ENCODE measurements around the gene CRAMP1.
"Not testable (repeated sequence)": the region's sequence is repeated elsewhere in the genome, so short reads cannot be mapped to it uniquely, and the experiment has no call there.

Gene CRAMP1, protein sequence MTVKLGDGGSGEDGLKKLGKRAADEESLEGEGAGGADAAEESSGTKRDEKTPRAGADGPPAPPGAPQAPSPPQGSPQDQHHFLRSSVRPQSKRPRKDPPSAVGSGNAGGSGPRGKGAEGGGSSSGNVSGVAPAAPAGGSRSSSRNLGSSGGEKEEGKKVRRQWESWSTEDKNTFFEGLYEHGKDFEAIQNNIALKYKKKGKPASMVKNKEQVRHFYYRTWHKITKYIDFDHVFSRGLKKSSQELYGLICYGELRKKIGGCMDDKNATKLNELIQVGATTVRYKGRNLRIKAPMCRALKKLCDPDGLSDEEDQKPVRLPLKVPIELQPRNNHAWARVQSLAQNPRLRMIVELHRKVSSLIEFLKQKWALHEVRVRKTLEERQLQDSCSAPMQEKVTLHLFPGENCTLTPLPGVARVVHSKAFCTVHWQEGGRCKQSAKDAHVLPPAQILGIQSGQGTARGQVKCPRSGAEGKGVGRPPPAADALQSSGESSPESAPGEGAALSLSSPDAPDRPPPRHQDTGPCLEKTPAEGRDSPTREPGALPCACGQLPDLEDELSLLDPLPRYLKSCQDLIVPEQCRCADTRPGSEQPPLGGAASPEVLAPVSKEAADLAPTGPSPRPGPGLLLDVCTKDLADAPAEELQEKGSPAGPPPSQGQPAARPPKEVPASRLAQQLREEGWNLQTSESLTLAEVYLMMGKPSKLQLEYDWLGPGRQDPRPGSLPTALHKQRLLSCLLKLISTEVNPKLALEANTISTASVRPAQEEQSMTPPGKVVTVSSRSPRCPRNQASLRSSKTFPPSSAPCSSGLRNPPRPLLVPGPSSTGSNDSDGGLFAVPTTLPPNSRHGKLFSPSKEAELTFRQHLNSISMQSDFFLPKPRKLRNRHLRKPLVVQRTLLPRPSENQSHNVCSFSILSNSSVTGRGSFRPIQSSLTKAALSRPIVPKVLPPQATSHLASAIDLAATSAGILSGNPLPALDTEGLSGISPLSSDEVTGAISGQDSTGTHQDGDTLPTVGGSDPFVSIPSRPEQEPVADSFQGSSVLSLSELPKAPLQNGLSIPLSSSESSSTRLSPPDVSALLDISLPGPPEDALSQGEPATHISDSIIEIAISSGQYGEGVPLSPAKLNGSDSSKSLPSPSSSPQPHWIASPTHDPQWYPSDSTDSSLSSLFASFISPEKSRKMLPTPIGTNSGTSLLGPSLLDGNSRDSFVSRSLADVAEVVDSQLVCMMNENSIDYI (N-terminal part only)

DNA sequence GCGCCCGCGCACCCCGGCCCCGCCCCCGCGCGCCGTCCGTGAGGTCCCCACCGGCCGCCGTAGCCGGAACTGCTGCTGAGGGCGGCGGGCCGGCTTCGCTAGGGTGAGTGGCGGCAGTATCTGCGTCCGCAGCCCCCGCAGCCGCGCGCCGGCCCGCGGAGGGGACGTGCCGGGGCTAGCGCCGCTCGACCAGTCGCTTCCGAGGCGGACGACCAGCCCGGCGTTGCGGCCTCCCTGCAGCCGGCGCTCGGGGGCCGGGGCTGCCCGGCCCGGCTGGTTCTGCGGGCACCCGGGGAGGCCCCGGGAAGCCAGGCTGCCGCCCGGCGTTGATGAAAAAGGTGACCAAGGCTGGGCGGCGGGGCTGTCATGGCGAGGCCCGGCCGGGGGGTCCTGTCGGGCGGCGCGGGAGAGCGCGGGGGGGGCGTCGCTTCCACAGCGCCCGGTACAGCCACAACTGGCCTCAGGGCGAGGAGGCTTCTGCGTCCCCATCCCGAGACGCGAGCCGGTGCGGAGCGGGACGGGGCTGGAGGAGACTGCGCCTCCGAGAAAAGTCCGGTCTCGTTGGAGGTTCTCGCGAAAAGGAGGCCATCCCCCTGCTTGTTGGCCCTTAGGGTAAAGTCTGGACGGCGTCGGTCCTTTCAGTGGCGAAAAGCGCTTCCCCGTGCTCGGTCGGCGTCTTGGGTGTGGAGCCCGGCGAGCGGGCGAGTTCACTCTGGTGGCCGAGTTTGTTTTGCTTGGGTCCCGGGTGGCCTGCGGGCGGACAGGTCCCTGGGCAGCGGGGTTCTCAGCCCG lies at the start of gene CRAMP1:
Gene CRAMP1 (plus strand): TSS at position 41 of the 792 bp plus-strand sequence. CDS start 2,280 bp downstream, outside the sequence.
- DNase-seq (ENCODE audit: low read depth in 3 of 3): no peak

GRCh38 chr16:1563786-1564185 lies 48.4 kb upstream of the CRAMP1 start:
- DNase-seq (ENCODE audit: low read depth in 3 of 3): no peak

DNA sequence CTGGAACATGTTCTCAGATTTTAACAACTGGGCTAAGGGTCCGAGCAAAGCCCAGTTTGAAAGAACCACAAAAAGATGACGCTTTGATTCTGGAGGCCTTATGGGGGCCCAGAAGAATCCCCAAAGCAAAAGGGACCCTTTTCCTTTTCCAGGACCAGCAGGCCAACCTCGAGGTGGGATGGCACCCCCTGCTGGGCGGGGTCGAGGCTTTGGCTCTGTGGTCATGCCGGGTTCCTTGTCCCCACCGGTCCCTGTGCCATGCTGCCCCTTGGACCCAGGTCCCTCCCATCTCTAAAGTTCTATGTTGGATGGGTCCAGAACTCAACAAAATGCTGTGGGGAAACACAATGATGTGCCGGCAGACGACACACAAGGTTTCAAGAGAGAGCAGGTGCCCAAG lies 47.8 kb upstream of the CRAMP1 start:
- DNase-seq (ENCODE audit: low read depth in 3 of 3): peak in 1 of 3 experiments; percentile 12

DNA sequence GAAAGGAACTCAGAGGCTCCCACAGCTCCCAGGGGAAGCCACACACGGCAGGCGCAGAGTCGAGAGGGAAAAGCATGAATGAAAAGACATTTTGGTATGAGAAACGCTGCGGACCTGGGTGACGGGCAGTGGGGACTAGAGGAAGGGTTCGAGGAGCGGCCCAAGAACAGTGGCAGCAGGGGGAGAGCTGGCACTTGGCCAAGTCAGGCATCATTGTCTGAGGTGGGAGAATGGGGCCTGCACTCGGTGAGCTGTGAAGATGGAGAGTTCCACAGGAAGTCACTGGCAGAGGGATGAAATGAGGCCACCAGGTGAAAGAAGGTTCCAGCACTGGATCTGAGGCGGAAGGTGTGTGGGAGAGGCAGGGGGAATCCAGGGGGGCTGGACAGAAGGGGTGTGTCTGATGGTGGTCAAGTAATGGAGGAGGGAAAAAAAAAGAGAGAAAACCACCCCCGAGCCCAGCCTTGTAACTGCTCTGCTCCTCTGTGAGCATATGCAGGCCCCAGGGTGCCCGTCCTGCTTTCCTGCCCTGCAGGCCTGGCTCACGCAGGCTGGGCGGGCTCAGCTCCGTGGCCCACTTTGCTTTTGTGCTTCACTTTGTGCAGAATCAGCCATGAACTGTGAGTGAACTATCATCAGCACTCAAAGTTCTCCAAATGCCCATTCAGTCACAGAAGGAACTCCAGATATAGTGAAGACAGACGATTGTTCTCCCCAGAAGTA lies 46.9 kb upstream of the CRAMP1 start:
- no peak for DNase-seq (ENCODE audit: low read depth in 3 of 3)

DNA sequence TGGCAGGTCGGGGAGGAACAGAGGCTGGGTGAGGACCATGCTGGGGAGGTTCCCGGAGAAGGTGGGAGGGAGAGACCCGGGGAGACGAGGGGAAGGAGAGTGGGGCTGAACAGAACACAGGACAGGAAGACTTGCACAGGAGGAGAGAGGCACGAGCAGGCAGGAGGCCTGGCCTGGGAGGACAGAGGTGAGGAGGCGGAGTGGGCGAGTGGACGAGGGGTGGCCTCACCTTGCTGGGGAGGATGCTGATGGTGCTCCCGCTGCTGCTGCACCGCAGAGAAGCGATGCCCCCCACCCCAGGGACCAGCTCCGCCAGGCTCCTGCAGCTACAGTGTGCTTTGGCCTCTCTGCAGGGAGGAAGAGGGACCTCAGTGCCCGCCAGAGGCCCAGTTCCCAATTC lies 44.2 kb upstream of the CRAMP1 start:
- DNase-seq (ENCODE audit: low read depth in 3 of 3): no peak

GRCh38 chr16:1571012-1571671 lies 41.0 kb upstream of the CRAMP1 start:
- DNase-seq (ENCODE audit: low read depth in 3 of 3): no peak

DNA sequence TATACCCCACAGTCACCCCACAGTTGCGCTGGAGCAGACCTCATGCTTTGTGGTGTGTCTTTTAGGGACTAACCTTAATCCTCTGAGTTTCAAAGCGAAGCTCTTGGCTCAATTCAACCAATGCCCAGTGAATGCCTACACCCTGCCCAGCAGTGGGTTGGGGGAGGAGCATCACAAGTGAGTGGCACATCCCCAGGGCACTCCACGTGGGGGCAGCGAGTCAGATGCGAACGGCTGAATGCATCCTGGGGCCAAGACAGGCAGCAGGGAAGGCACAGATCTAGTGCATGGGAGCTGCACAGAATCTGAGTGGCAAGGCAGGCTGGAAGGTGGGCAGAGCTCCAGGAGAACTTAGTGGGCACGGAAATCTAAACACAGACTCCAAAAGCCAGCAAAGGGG lies 39.5 kb upstream of the CRAMP1 start:
- no peak for DNase-seq (ENCODE audit: low read depth in 3 of 3)

GRCh38 chr16:1573301-1573700 lies 38.9 kb upstream of the CRAMP1 start:
- DNase-seq (ENCODE audit: low read depth in 3 of 3): no peak

GRCh38 chr16:1575578-1575977 lies 36.6 kb upstream of the CRAMP1 start:
- no peak for DNase-seq (ENCODE audit: low read depth in 3 of 3)

DNA sequence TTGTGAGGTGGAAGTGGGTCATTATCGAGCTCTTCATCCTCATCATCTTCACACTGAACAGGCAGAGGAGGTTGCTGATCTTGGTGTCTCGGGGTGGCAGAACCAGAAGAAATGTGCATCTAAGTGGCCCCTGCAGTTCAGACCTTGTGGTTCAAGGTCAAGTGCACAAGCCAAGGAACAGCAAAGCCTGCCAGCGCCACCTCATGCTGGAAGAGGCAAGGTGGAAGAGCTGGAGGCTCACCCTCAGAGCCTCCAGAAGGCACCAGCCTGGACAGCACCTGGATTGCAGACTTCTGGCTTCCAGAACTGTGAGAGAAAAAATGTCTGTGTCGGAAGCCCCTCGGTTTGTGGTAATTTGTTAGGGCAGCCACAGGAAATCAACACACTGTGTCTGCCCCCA lies 32.9 kb upstream of the CRAMP1 start:
- no peak for DNase-seq (ENCODE audit: low read depth in 3 of 3)

DNA sequence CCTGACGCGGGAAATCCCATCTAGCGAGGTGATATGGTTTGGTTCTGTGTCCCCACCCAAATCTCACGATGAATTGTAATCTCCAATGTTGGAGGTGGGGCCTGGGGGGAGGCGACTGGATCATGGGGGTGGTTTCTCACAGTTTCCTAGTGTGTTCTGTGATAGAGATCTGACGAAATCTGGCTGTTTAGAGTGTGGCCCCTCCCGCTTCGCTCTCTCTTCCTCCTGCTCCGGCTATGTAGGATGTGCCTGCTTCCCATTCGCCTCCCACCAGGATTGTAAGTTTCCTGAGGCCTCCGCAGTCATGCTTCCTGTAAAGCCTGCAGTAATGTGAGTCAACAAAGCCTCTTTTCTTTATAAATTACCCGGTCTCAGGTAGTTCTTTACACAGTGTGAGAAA lies 31.9 kb upstream of the CRAMP1 start:
- no peak for DNase-seq (ENCODE audit: low read depth in 3 of 3)

- no peak for DNase-seq (ENCODE audit: low read depth in 3 of 3)
Measured at GRCh38 chr16:1580956-1581355, 31.2 kb upstream of the CRAMP1 start.

DNA sequence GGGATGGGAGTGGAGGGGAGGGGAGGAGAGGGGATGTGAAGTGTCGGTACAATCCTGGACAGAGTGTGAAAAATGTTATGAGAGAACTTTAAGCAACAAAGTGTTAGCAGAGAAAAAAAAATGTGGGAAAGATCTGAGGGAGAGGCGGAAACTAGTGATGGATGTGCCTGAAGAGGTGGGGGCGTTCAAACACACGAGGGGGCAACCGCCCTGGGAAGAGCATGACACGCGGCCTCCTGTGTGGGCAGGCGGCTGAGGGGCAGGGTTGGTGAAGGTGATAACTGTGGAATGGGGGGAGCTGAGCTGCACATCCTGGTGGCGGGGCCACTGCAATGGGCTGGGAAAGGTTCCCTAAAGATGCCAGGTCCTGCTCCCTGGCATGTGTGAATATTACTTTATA lies 30.4 kb upstream of the CRAMP1 start:
- no peak for DNase-seq (ENCODE audit: low read depth in 3 of 3)

DNA sequence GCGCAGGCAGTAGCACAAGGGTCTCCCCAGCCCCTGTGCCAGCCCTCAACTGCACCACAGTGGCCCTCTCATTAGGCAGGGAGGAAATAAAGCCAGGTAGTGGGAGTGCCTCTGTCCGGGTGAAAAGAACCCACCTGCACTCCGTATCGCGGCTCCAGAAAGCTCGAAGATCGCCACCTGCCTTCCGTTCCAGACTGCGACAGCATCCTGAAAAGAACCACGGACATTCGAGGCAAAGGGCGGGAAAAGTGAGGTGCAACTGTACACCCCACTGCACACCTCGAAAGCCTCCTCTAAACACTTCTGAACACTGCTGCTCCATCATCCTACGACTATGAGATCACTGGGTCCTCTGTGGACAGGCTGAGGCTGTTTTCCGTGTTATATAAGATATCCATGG lies 29.0 kb upstream of the CRAMP1 start:
- no peak for DNase-seq (ENCODE audit: low read depth in 3 of 3)

- no peak for DNase-seq (ENCODE audit: low read depth in 3 of 3)
Measured at GRCh38 chr16:1584926-1585484, 27.2 kb upstream of the CRAMP1 start.

DNA sequence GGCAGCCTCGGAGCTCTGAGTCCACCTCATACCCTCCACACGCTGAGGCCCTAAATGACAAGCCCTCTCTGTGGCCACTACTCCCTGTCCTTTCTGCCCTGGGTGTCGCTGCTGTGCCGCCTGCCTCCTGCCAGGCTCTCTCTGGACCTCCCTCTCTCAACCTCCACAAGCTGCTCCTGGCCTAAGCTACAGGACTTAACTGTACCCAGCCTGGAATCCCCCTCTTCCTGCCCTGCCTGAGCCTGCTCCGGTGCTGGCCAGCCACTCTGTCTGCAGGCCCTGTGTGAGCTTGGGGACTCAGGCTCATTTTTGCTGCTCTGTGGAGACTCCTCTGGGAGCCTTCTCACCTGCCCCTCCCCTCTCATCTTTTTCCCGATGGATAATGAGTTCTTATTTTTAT lies 21.8 kb upstream of the CRAMP1 start:
- no peak for DNase-seq (ENCODE audit: low read depth in 3 of 3)

GRCh38 chr16:1590930-1591705 lies 21.0 kb upstream of the CRAMP1 start:
- DNase-seq (ENCODE audit: low read depth in 3 of 3): no peak

DNA sequence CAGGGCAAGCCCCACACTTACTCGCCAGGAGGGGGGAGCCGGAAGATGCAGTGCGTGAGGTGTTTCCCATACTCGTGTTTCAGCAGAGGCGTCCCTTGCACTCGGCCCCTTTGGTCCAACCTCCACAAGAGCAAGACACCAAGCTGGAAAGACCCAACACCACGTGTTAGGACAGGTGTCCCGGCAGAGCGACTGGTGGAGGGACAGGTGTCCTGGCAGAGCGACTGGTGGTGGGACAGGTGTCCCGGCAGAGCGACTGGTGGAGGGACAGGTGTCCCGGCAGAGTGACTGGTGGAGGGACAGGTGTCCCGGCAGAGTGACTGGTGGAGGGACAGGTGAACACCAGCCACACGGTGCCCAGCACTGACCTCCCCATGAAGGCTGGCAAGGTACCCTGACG lies 19.7 kb upstream of the CRAMP1 start:
- DNase-seq (ENCODE audit: low read depth in 3 of 3): no peak

DNA sequence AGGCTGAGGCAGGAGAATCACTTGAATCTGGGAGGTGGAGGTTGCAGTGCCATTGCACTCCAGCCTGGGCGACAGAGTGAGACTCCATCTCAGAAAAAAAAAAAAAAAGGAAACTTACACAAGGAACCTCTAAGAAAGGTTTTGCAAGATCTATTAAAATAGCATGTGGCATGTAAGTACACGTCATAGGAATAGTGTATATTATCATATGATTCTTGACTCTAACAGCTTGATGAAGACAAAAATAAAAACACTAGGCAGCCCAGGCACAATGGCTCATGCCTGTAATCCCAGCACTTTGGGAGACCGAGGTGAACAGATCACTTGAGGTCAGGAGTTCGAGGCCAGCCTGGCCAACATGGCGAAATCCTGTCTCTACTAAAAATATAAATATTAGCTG lies 16.6 kb upstream of the CRAMP1 start:
- DNase-seq (ENCODE audit: low read depth in 3 of 3): not testable (repeated sequence)
